RPMI7951 (cell line): Measurements from ENCODE around the gene ZNF580. TPM values are rescaled to one million over a fixed set of nuclear protein-coding genes. Genes with fewer than 3 reads are reported as not detected.

Source experiments
- DNase-seq: peaks from one replicate; pipeline ENCODE4 v3.0.0-alpha.2; 2012; ENCODE audit warnings: low read depth
- total RNA-seq: library from RNA; depleted of rRNA; stranded (reverse); fragments of >200 nt; shearing (Covaris generic); gene quantifications from 2 replicates; pipeline ENCODE4 v1.2.3, GENCODE V29; 2014

Gene ZNF580
- total RNA-seq, 1 experiment from 2014 or later = 12.9 TPM

GRCh38 chr19:55623130-55623529 is 17.7 kb upstream of the ZNF580 start:
- no peak for DNase-seq

GRCh38 chr19:55623561-55623960 is 17.2 kb upstream of the ZNF580 start:
- DNase-seq = no peak

- DNase-seq = peak; percentile 85
Measured at GRCh38 chr19:55624109-55625003, 16.4 kb upstream of the ZNF580 start, which contains the start of gene ZNF784. Gene ZNF784 (minus strand): TSS chr19:55624566. CDS start chr19:55624561, 5 bp downstream.

- no peak for DNase-seq
Measured at GRCh38 chr19:55625004-55625326, 15.8 kb upstream of the ZNF580 start.

GRCh38 chr19:55626350-55626749 is 14.5 kb upstream of the ZNF580 start:
- no peak for DNase-seq

GRCh38 chr19:55632463-55632834 is 8.4 kb upstream of the ZNF580 start:
- peak; percentile 89 for DNase-seq

GRCh38 chr19:55633861-55634260 is 6.9 kb upstream of the ZNF580 start:
- no peak for DNase-seq

- DNase-seq = no peak
Measured at GRCh38 chr19:55635334-55635717, 5.5 kb upstream of the ZNF580 start.

- DNase-seq = no peak
Measured at GRCh38 chr19:55635856-55636440, 4.9 kb upstream of the ZNF580 start.

- DNase-seq = no peak
Measured at GRCh38 chr19:55636723-55637122, 4.1 kb upstream of the ZNF580 start.

GRCh38 chr19:55637534-55637933 is 3.3 kb upstream of the ZNF580 start:
- DNase-seq = no peak

- DNase-seq = peak; percentile 53
Measured at GRCh38 chr19:55638864-55639359, 1.9 kb upstream of the ZNF580 start.

- peak; percentile 77 for DNase-seq
Measured at GRCh38 chr19:55640043-55640576, 692 bp upstream of the ZNF580 start.

GRCh38 chr19:55641426-55642152 is 787 bp downstream of the ZNF580 start:
- peak; percentile 34 for DNase-seq

GRCh38 chr19:55642153-55643002 is 1.6 kb downstream of the ZNF580 start:
- DNase-seq = no peak

GRCh38 chr19:55643003-55643886 is 2.4 kb downstream of the ZNF580 start, which contains the start of gene ZNF581:
Gene ZNF581 (plus strand): TSS chr19:55643649. CDS start chr19:55644572, 923 bp downstream.
- DNase-seq = peak; percentile 78

GRCh38 chr19:55643887-55644176 is 3.0 kb downstream of the ZNF580 start:
- no peak for DNase-seq

- no peak for DNase-seq
Measured at GRCh38 chr19:55644191-55644833, 3.5 kb downstream of the ZNF580 start.

- no peak for DNase-seq
Measured at GRCh38 chr19:55644842-55645511, 4.2 kb downstream of the ZNF580 start.
